NCI-H2081 treated with DMSO at 0.1 percent for 48 hours (cell line): ENCODE measurements around the gene FBLIM1.

Experiments used
- DNase-seq: peaks from one replicate; lab custom pipeline; 2025; lab: John Stamatoyannopoulos, UW

FBLIM1 gene, protein sequence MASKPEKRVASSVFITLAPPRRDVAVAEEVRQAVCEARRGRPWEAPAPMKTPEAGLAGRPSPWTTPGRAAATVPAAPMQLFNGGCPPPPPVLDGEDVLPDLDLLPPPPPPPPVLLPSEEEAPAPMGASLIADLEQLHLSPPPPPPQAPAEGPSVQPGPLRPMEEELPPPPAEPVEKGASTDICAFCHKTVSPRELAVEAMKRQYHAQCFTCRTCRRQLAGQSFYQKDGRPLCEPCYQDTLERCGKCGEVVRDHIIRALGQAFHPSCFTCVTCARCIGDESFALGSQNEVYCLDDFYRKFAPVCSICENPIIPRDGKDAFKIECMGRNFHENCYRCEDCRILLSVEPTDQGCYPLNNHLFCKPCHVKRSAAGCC

DNA sequence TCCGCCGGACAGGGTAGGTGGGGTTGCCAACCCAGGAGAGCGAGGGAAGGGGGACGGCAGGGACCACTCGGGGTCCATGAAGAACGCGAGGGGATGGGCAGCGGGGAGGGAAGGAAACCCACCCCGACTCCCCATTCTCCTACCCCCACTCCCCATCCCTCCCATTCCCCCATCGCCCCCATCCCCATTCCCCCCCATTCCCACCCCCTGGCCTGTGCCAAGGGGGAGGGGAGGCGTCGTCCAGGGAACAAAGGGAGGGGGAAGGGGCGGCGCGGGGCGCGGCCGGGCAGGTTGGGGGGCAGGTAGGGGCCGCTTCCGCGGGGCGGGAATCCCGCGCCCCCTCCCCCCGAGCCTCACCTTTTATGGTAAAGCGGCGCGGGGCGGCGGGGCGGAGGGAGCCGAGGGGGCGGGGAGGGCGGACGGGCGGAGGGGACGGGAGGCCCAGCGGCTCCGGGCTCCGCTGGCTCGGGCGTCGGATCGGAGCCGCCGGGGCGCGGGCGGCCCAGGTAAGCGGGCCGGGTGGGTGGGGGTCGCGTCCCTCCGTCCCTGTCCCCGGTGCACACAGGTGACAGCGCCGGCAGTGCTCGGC, at the start of gene FBLIM1:
FBLIM1 (plus strand) TSS at position 453 of the 589 bp plus-strand sequence. CDS start 6,189 bp downstream, outside the sequence.
- no peak for DNase-seq

- DNase-seq, result peak; percentile 65
Measured at GRCh38 chr1:15709226-15709625, 49.4 kb upstream of the FBLIM1 start.

- DNase-seq, result peak; percentile 71
Measured at GRCh38 chr1:15712168-15712567, 46.4 kb upstream of the FBLIM1 start.

GRCh38 chr1:15714406-15715136, 44.0 kb upstream of the FBLIM1 start:
- no peak for DNase-seq

DNA sequence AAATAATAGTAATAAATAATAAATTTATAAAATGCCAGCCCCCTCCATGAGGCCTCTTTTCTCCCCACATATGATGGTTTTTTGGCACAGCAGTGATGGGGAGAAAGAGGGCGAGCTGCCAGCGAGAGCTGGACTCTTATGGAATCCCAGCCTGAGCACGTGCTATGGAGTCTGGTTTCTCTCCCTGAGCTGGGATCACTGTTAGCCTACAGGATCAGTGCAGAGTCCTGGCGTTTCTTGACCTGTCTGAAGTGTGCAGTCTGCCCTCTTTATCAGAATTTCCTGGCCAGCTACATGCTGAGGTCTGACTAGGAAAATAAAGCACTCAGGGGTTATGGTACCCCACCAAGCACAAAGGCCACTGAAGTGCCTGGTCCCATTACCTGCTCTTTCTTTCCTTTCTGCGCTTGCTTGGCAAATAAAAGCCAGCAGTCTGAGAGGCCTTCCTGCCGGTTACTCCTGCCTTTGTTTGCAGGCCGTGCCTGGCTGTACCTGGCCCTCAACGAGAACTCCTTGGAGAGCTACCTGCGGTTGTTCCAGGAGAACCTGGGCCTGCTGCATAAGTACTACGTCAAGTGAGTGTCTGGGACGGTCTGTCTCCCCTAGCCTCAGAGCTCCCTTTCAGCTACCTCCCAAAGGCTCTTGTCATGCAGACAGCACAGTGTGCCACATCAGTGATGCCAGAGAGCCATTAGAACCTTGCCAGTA, 41.0 kb upstream of the FBLIM1 start:
- DNase-seq, result no peak

- DNase-seq, result no peak
Measured at GRCh38 chr1:15718199-15718601, 40.4 kb upstream of the FBLIM1 start.

GRCh38 chr1:15719381-15720120, 39.0 kb upstream of the FBLIM1 start:
- no peak for DNase-seq

DNA sequence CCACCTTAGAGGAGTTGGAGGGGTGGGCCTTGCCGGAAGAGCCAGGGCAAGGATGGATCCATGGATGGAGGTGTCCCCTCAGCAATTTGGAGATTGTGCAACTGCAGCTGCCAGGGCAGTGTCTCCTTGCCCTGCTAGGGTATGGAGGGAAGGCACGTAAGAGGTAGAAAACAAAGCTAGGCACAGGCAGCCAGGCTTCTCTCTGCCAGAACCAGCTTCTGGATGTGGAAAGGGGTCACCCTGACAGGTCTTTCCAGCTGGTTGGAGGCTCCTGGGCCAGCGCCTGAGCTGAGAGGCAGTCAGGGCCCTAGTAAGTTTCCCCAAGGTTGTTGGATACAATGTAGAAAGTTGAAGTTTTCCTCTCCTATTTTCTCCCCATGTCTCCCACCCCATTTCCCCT, 37.7 kb upstream of the FBLIM1 start:
- no peak for DNase-seq

GRCh38 chr1:15722411-15722810, 36.2 kb upstream of the FBLIM1 start:
- no peak for DNase-seq

GRCh38 chr1:15722836-15723532, 35.6 kb upstream of the FBLIM1 start:
- DNase-seq, result no peak

- no peak for DNase-seq
Measured at GRCh38 chr1:15723631-15724246, 34.9 kb upstream of the FBLIM1 start.

- DNase-seq, result no peak
Measured at GRCh38 chr1:15724949-15725880, 33.4 kb upstream of the FBLIM1 start.

GRCh38 chr1:15726508-15726907, 32.1 kb upstream of the FBLIM1 start:
- no peak for DNase-seq

DNA sequence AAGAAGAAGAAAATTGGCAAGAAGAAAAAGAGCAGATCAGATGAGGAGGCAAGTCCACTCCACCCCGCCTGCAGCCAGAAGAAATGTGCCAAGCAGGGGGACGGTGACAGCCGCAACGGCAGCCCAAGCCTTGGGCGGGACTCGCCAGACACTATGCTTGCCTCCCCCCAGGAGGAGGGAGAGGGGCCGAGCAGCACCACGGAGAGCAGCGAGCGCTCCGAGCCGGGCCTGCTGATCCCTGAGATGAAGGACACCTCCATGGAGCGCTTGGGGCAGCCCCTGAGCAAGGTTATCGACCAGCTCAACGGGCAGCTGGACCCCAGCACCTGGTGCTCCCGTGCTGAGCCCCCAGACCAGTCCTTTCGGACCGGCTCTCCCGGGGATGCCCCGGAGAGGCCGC, 31.6 kb upstream of the FBLIM1 start:
- no peak for DNase-seq

GRCh38 chr1:15727424-15727823, 31.2 kb upstream of the FBLIM1 start:
- DNase-seq, result no peak

DNA sequence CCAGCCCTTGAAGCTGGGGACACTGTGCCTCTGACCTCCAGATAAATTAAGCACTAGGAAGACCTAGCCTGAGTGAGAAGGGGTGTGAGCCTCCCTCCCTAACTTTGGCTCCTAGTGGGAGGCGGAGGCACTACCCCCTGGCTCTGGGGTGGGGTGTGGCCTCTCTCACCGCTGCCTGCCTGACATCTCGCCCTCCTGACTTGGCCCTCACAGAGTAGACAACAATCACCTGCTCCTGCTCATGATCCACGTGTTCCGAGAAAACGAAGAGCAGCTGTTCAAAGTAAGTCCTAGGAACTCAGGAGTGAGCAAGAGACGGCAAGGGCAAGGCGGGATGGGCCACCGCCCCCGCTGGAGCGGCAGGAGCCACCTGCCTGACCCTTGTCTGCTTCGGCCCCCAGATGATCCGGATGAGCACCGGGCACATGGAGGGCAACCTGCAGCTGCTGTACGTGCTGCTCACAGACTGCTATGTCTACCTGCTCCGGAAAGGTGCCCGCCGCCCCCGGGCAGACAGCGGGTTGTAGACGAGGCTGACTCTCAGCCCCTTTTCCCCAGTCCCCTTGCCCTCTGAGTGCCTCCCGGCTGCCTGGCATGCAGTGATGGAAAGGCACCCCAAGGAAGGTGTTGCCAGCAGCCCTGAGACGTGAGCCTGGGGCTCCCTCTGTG, 30.6 kb upstream of the FBLIM1 start:
- DNase-seq, result no peak

DNA sequence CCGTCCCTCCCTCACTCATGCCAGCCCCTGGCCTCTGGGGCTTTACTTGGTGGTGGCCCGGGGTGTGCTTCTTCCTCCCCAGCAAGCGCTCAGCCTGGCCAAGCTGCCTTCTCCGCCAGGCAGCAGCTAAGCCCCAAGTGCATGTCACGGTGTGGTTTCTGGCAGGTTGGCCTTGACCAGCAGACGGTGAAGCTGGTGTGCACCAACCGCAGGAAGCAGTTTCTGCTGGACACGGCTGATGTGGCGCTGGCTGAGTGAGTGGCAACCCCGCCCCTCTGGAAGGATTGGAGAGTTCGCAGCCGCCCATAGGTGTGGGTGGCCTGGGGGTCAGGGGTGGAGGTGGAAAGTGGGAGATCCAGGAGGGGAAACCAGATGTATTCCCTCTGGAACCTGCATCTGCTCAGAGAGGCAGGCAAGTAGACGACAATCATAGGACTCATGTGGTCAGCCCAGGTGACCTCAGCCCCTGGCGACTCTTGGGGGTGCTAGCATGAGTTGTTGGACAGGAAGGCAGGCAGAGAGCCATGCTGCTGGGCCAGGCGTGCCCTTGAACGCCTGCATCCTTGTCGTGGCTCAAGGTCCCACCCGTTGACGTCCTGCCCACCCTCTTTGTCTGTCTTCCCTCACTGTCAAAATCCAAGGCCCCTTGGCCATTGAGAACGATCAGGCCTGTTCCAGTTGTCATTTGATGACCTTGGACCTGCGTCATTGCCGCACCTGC, 29.5 kb upstream of the FBLIM1 start:
- DNase-seq, result no peak

DNA sequence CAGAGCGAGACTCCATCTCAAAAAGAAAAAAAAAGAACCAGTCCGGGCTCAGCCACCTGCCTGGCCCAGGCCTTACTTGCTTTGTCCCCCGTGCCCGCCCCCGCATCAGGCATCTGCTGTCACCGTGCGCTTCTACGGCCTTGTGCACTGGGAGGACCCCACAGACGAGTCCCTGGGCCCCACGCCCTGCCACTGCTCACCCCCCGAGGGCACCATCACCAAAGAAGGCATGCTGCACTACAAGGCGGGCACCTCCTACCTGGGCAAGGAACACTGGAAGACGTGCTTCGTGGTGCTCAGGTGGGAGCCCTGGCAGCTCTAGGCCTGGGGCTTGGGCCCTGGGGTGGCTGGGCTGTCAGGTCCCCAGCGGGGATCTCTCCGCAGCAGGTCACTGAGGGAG, 28.2 kb upstream of the FBLIM1 start:
- DNase-seq, result no peak
